ENCODE measurements around the gene VSIG4. TPM values are rescaled to one million over a fixed set of nuclear protein-coding genes. Genes with fewer than 3 reads are reported as not detected.
"Not testable (repeated sequence)": the region's sequence is repeated elsewhere in the genome, so short reads cannot be mapped to it uniquely, and the experiment has no call there.

VSIG4 gene
- total RNA-seq, 1 donor from 2014 or later, result not detected

DNA sequence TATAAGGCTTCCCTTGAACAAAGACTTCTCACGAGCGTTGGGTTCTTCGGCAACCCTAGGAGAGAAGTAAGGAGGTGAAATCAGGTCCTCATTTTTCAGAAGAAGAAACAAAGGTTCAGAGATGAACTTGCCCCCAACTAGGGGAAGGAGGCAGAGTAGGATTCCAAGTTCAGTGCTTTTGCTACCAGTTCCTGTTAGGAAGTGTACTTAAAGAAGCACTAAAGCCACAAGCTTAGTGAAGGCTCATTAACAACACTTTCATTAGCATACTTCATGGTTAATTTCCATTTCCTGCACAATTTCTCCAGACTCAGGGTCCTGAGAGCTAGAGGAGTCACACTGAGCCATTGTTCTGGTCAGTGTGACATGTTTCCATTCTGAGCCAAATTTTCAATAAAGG lies 52.1 kb downstream of the VSIG4 start:
- H2AFZ ChIP-seq (replicated peaks), result no peak overlapping the region
- Mint-ChIP-seq H3K27me3 (ENCODE audit: insufficient read depth, low read depth) (peaks cover 2% of the 10 kb centered on the region), H3K9me3 (no peaks in the 10 kb centered on the region), H3K36me3 (no peaks in the 10 kb centered on the region), H3K4me1 (no peaks in the 10 kb centered on the region), H3K4me3 (no peak overlapping the region), H3K27ac (no peak overlapping the region)
- no peaks in the 10 kb centered on the region for H3K36me3 ChIP-seq
- DNase-seq (ENCODE audit: low spot score), result no peak
- TF ChIP-seq, protein P1, sequence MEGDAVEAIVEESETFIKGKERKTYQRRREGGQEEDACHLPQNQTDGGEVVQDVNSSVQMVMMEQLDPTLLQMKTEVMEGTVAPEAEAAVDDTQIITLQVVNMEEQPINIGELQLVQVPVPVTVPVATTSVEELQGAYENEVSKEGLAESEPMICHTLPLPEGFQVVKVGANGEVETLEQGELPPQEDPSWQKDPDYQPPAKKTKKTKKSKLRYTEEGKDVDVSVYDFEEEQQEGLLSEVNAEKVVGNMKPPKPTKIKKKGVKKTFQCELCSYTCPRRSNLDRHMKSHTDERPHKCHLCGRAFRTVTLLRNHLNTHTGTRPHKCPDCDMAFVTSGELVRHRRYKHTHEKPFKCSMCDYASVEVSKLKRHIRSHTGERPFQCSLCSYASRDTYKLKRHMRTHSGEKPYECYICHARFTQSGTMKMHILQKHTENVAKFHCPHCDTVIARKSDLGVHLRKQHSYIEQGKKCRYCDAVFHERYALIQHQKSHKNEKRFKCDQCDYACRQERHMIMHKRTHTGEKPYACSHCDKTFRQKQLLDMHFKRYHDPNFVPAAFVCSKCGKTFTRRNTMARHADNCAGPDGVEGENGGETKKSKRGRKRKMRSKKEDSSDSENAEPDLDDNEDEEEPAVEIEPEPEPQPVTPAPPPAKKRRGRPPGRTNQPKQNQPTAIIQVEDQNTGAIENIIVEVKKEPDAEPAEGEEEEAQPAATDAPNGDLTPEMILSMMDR (IDR thresholded peaks at IDR 0.05), result no peak
- TF ChIP-seq EZH2phosphoT487 (IDR thresholded peaks at IDR 0.05) (no peak), EZH2 (IDR thresholded peaks at IDR 0.05) (no peak)
- H3K27me3 ChIP-seq, result no peaks in the 10 kb centered on the region
- H3K79me2 ChIP-seq (ENCODE audit: low read depth), result no peaks in the 10 kb centered on the region
- no peak overlapping the region for H3K4me3 ChIP-seq
- H4K20me1 ChIP-seq (ENCODE audit: low read depth), result no peaks in the 10 kb centered on the region
- H3K9me3 ChIP-seq (ENCODE audit: low read depth), result no peaks in the 10 kb centered on the region
- no peak overlapping the region for H3K9ac ChIP-seq
- no peak overlapping the region for H3K4me2 ChIP-seq
- no peaks in the 10 kb centered on the region for H3K4me1 ChIP-seq
- no peak overlapping the region for H3K27ac ChIP-seq
- no peaks in the 10 kb centered on the region for H3F3A ChIP-seq (ENCODE audit: low read depth)

DNA sequence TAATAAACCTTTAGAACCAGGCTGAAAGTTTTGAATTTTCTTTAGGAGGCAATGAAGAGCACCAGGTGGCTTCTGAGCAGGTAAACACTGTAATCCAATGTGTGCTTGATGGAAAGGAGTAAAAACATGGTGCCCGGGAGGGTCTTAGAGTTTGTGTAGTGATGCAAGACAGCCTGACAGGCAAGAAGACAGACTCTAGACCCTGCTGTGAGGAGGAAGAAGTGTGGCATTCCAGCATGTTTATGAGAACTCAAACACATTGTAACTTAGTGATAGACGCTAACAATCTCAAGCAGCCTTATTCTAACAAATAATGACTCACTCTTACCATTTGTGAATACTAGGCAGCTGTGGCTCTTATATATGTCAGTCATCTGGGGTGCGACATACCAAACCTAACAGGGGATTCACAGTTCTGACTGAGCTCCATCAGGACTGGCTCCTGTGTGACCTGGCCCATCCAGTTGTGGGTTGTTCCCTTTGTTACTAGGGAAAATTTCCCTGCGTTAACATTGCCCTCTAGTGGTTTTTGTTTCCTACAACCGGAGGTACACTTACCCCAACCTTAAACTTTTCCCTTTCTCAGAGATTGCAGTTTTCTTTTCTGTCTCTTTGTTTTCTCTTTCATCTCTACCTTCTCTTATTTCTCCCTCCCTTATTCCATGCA lies 53.8 kb downstream of the VSIG4 start:
- TF ChIP-seq EZH2 (IDR thresholded peaks at IDR 0.05) (no peak), EZH2phosphoT487 (IDR thresholded peaks at IDR 0.05) (no peak)
- TF ChIP-seq, protein P1 (IDR thresholded peaks at IDR 0.05), result peak; percentile 64
- peak; percentile 78 for DNase-seq (ENCODE audit: low spot score)
- H3K79me2 ChIP-seq (ENCODE audit: low read depth), result no peaks in the 10 kb centered on the region
- Mint-ChIP-seq H3K4me1 (no peaks in the 10 kb centered on the region), H3K4me3 (no peak overlapping the region), H3K27me3 (ENCODE audit: insufficient read depth, low read depth) (peaks cover 2% of the 10 kb centered on the region), H3K36me3 (no peaks in the 10 kb centered on the region), H3K27ac (no peak overlapping the region), H3K9me3 (no peaks in the 10 kb centered on the region)
- no peak overlapping the region for H3K9ac ChIP-seq
- H4K20me1 ChIP-seq (ENCODE audit: low read depth), result no peaks in the 10 kb centered on the region
- no peaks in the 10 kb centered on the region for H3F3A ChIP-seq (ENCODE audit: low read depth)
- H3K36me3 ChIP-seq, result no peaks in the 10 kb centered on the region
- H2AFZ ChIP-seq (replicated peaks), result peak overlapping the region; percentile 72
- H3K4me3 ChIP-seq, result no peak overlapping the region
- H3K4me1 ChIP-seq, result no peaks in the 10 kb centered on the region
- H3K4me2 ChIP-seq, result no peak overlapping the region
- H3K27ac ChIP-seq, result no peak overlapping the region
- H3K9me3 ChIP-seq (ENCODE audit: low read depth), result no peaks in the 10 kb centered on the region
- no peaks in the 10 kb centered on the region for H3K27me3 ChIP-seq

DNA sequence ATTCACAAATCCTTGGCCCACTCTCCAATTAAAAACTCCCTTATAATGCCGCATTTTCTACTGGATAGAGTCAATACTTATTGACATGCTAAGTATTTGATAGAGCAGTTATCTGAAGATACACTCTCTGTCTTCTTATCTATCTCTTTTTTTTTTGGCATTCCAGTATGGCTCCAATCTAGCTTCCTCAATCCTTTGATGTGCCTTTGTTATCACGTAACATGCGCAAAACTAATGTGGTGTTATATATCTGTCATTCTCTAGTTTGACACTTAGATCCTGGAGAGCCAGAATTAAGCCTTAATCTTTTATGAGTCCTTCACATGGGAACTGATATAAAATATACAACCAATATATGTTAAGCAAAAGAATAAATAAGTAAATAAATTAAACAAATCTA lies 54.7 kb downstream of the VSIG4 start:
- Histone ChIP-seq H3K4me1 (no peaks in the 10 kb centered on the region), H3K27me3 (no peaks in the 10 kb centered on the region), H3K4me2 (no peak overlapping the region), H3K79me2 (ENCODE audit: low read depth) (no peaks in the 10 kb centered on the region), H3K27ac (no peak overlapping the region), H3K9me3 (ENCODE audit: low read depth) (no peaks in the 10 kb centered on the region), H3K4me3 (no peak overlapping the region), H2AFZ (replicated peaks) (no peak overlapping the region), H4K20me1 (ENCODE audit: low read depth) (no peaks in the 10 kb centered on the region), H3K9ac (no peak overlapping the region), H3F3A (ENCODE audit: low read depth) (no peaks in the 10 kb centered on the region), H3K36me3 (no peaks in the 10 kb centered on the region)
- Mint-ChIP-seq H3K36me3 (no peaks in the 10 kb centered on the region), H3K4me3 (no peak overlapping the region), H3K4me1 (no peaks in the 10 kb centered on the region), H3K9me3 (no peaks in the 10 kb centered on the region), H3K27ac (no peak overlapping the region), H3K27me3 (ENCODE audit: insufficient read depth, low read depth) (peaks cover 2% of the 10 kb centered on the region)
- DNase-seq (ENCODE audit: low spot score), result no peak
- no peak for TF ChIP-seq EZH2 (IDR thresholded peaks at IDR 0.05)

GRCh38 chrX:65977161-65977560 lies 62.7 kb downstream of the VSIG4 start:
- H3K4me1 Mint-ChIP-seq; H3K9me3 ChIP-seq (ENCODE audit: low read depth); H3K9me3 Mint-ChIP-seq; H3K79me2 ChIP-seq (ENCODE audit: low read depth); H3K9ac ChIP-seq; H3K27ac Mint-ChIP-seq; H3K27me3 Mint-ChIP-seq (ENCODE audit: insufficient read depth, low read depth); DNase-seq (ENCODE audit: low spot score); H3K4me1 ChIP-seq; H3K36me3 Mint-ChIP-seq; H3K27ac ChIP-seq; H3K4me3 Mint-ChIP-seq; H3K36me3 ChIP-seq; H4K20me1 ChIP-seq (ENCODE audit: low read depth); H3K27me3 ChIP-seq; H3K4me2 ChIP-seq; H3F3A ChIP-seq (ENCODE audit: low read depth); H2AFZ ChIP-seq (replicated peaks); H3K4me3 ChIP-seq: not testable (repeated sequence)
